Brain microvascular endothelial cell (primary cell): ENCODE data around the gene RNF223.

Experiments
- DNase-seq: peaks from one replicate; pipeline ENCODE4 v3.0.0-alpha.2; 2020
- H3K27ac ChIP-seq: fragments of 250-450 bp; sonication (Bioruptor Pico); 2 replicates; pipeline ENCODE4 v1.5.1; 2020; ENCODE audit warnings: mild to moderate bottlenecking, moderate library complexity
- H3K27me3 ChIP-seq: fragments of 250-450 bp; sonication (Bioruptor Pico); replicated peaks from 2 replicates; pipeline ENCODE4 v1.5.1; 2020; ENCODE audit warnings: mild to moderate bottlenecking
- H3K36me3 ChIP-seq: fragments of 250-450 bp; sonication (Bioruptor Pico); replicated peaks from 2 replicates; pipeline ENCODE4 v1.5.1; 2020; ENCODE audit warnings: mild to moderate bottlenecking
- H3K4me3 ChIP-seq: 2 replicates; pipeline ENCODE4 v1.5.1; 2011; ENCODE audit warnings: low read depth, mild to moderate bottlenecking, control low read depth, low read length, moderate library complexity
- in situ Hi-C: cut with HindIII; loops from 2 replicates; pipeline ENCODE4 v1.10.0; 2017; ENCODE audit warnings: low sequenced_read_pairs, low pct_ligation_motif_present
- TF ChIP-seq, protein P1 (sequence below): IDR thresholded peaks from 2 replicates; pipeline ENCODE4 v1.5.1; 2011; ENCODE audit warnings: low read depth, mild to moderate bottlenecking, moderate library complexity, low read length, control low read depth, inconsistent platforms; ENCODE audit errors: missing control alignments

The RNF223 gene

GRCh38 chr1:1049318-1050165 lies 24.6 kb downstream of the RNF223 start:
- TF ChIP-seq, protein P1, sequence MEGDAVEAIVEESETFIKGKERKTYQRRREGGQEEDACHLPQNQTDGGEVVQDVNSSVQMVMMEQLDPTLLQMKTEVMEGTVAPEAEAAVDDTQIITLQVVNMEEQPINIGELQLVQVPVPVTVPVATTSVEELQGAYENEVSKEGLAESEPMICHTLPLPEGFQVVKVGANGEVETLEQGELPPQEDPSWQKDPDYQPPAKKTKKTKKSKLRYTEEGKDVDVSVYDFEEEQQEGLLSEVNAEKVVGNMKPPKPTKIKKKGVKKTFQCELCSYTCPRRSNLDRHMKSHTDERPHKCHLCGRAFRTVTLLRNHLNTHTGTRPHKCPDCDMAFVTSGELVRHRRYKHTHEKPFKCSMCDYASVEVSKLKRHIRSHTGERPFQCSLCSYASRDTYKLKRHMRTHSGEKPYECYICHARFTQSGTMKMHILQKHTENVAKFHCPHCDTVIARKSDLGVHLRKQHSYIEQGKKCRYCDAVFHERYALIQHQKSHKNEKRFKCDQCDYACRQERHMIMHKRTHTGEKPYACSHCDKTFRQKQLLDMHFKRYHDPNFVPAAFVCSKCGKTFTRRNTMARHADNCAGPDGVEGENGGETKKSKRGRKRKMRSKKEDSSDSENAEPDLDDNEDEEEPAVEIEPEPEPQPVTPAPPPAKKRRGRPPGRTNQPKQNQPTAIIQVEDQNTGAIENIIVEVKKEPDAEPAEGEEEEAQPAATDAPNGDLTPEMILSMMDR = no peak
- H3K36me3 ChIP-seq = peaks cover 69% of the 10 kb centered on the region
- H3K27ac ChIP-seq = no peak overlapping the region
- in situ Hi-C loops = no loop called here
- no peak for DNase-seq
- H3K27me3 ChIP-seq = no peaks in the 10 kb centered on the region
- no peak overlapping the region for H3K4me3 ChIP-seq

GRCh38 chr1:1048765-1049164 lies 25.3 kb downstream of the RNF223 start:
- H3K27me3 ChIP-seq = no peaks in the 10 kb centered on the region
- no peak overlapping the region for H3K27ac ChIP-seq
- DNase-seq = no peak
- in situ Hi-C loops = no loop called here
- TF ChIP-seq, protein P1 = no peak
- no peak overlapping the region for H3K4me3 ChIP-seq
- peaks cover 68% of the 10 kb centered on the region for H3K36me3 ChIP-seq

GRCh38 chr1:1047963-1048362 lies 26.1 kb downstream of the RNF223 start:
- TF ChIP-seq, protein P1 = no peak
- in situ Hi-C loops = no loop called here
- H3K27me3 ChIP-seq = no peaks in the 10 kb centered on the region
- H3K4me3 ChIP-seq = no peak overlapping the region
- no peak for DNase-seq
- H3K36me3 ChIP-seq = peaks cover 69% of the 10 kb centered on the region
- no peak overlapping the region for H3K27ac ChIP-seq

DNA sequence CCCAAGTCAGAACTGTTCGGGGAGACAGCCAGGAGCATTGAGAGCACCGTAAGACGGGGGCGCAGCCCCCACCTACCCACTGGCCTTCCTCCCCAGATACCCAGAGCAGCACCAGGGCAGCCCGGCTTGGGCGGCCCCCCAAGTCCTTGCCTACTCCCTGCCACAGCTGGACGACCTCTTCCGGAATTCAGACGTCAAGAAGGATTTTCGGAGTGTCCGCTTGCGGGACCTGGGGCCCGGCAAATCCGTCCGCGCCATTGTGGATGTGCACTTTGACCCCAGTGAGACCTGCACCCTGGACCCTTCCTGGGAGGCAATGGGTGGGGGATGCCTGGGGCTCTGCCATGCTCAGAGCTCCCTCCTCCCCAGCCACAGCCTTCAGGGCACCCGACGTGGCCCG lies 26.7 kb downstream of the RNF223 start:
- no peak for DNase-seq
- Histone ChIP-seq H3K36me3 (peaks cover 69% of the 10 kb centered on the region), H3K4me3 (no peak overlapping the region), H3K27ac (no peak overlapping the region), H3K27me3 (no peaks in the 10 kb centered on the region)
- in situ Hi-C loops = no loop called here
- TF ChIP-seq, protein P1 = no peak

DNA sequence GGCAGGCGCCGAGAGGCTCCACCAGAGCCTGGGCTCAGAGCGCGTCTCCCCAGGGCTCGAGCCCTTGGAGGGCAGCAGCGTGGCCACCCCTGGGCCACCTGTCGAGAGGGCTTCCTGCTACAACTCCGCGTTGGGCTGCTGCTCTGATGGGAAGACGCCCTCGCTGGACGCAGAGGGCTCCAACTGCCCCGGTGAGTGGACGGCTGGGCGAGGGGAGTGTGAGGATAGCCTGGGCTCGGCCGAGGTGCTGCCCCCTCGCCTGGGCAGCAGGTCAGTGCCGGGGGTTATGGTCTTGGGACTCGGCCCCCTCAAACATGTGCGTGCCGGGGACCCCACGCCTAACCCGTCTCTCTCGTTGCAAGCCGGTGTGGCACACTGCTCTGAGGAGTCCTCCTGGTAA lies 27.3 kb downstream of the RNF223 start:
- in situ Hi-C loops = no loop called here
- TF ChIP-seq, protein P1 = no peak
- H3K4me3 ChIP-seq = no peak overlapping the region
- no peaks in the 10 kb centered on the region for H3K27me3 ChIP-seq
- DNase-seq = no peak
- no peak overlapping the region for H3K27ac ChIP-seq
- H3K36me3 ChIP-seq = peaks cover 69% of the 10 kb centered on the region

GRCh38 chr1:1046243-1046642 lies 27.9 kb downstream of the RNF223 start:
- H3K4me3 ChIP-seq = no peak overlapping the region
- in situ Hi-C loops = no loop called here
- peaks cover 66% of the 10 kb centered on the region for H3K36me3 ChIP-seq
- H3K27ac ChIP-seq = no peak overlapping the region
- TF ChIP-seq, protein P1 = no peak
- DNase-seq = no peak
- H3K27me3 ChIP-seq = no peaks in the 10 kb centered on the region
